Mesothelial cell of epicardium (in vitro differentiated cells): ENCODE data around the gene E2F7. TPM values are rescaled to one million over a fixed set of nuclear protein-coding genes. Genes with fewer than 3 reads are reported as not detected.

Experiments used
- DNase-seq, 2 experiments: peaks; one replicate each; pipeline ENCODE4 v3.0.0; 2021; ENCODE audit warnings: low spot score in 2 of 2; ENCODE audit not compliant: unreplicated experiment in 2 of 2
- H3K27ac Mint-ChIP-seq: 2 replicates; pipeline ENCODE4 v1.8.0; 2021; ENCODE audit warnings: mixed read lengths
- H3K27me3 Mint-ChIP-seq: 2 replicates; pipeline ENCODE4 v1.8.0; 2021; ENCODE audit warnings: low read depth, mixed read lengths
- H3K36me3 Mint-ChIP-seq: 2 replicates; pipeline ENCODE4 v1.8.0; 2021; ENCODE audit warnings: mixed read lengths
- H3K4me1 Mint-ChIP-seq: 2 replicates; pipeline ENCODE4 v1.8.0; 2021; ENCODE audit warnings: mixed read lengths
- H3K4me3 Mint-ChIP-seq: 2 replicates; pipeline ENCODE4 v1.8.0; 2021; ENCODE audit warnings: mild to moderate bottlenecking, moderate library complexity, mixed read lengths
- H3K9me3 Mint-ChIP-seq: 2 replicates; pipeline ENCODE4 v1.8.0; 2021; ENCODE audit warnings: mixed read lengths
- CTCF ChIP-seq: fragments of 200-600 bp; sonication (generic); IDR thresholded peaks from one replicate; pipeline ENCODE4 v1.5.0; 2021; ENCODE audit warnings: antibody characterized with exemption; ENCODE audit not compliant: unreplicated experiment
- total RNA-seq: library from RNA; stranded (reverse); gene quantifications from 3 replicates; pipeline ENCODE4 v1.2.1, GENCODE V29; 2021

The E2F7 gene
- total RNA-seq, 1 donor from 2014 or later: 7.7 TPM

GRCh38 chr12:77042833-77043232 lies 22.5 kb downstream of the E2F7 start:
- TF ChIP-seq CTCF: no peak
- H3K27ac Mint-ChIP-seq: no peak overlapping the region
- H3K4me3 Mint-ChIP-seq: no peak overlapping the region
- H3K9me3 Mint-ChIP-seq: peaks cover 16% of the 10 kb centered on the region
- DNase-seq: no peak
- H3K4me1 Mint-ChIP-seq: peaks cover 7% of the 10 kb centered on the region
- H3K36me3 Mint-ChIP-seq: peaks cover 33% of the 10 kb centered on the region
- no peaks in the 10 kb centered on the region for H3K27me3 Mint-ChIP-seq

- Mint-ChIP-seq H3K27me3 (no peaks in the 10 kb centered on the region), H3K9me3 (peaks cover 29% of the 10 kb centered on the region), H3K4me1 (peaks cover 5% of the 10 kb centered on the region), H3K36me3 (peaks cover 45% of the 10 kb centered on the region), H3K4me3 (no peak overlapping the region), H3K27ac (no peak overlapping the region)
- DNase-seq: no peak
- no peak for TF ChIP-seq CTCF
Observed at GRCh38 chr12:77040231-77040630, 25.1 kb downstream of the E2F7 start.

- Mint-ChIP-seq H3K4me3 (no peak overlapping the region), H3K4me1 (no peaks in the 10 kb centered on the region), H3K9me3 (peaks cover 29% of the 10 kb centered on the region), H3K27me3 (no peaks in the 10 kb centered on the region), H3K27ac (no peak overlapping the region), H3K36me3 (peaks cover 45% of the 10 kb centered on the region)
- DNase-seq: no peak
- no peak for TF ChIP-seq CTCF
Observed at GRCh38 chr12:77035226-77035625, 30.1 kb downstream of the E2F7 start.

- peaks cover 22% of the 10 kb centered on the region for H3K9me3 Mint-ChIP-seq
- no peaks in the 10 kb centered on the region for H3K4me1 Mint-ChIP-seq
- DNase-seq: no peak
- TF ChIP-seq CTCF: no peak
- no peak overlapping the region for H3K27ac Mint-ChIP-seq
- peaks cover 37% of the 10 kb centered on the region for H3K36me3 Mint-ChIP-seq
- no peaks in the 10 kb centered on the region for H3K27me3 Mint-ChIP-seq
- no peak overlapping the region for H3K4me3 Mint-ChIP-seq
Observed at GRCh38 chr12:77033658-77034536, 31.5 kb downstream of the E2F7 start.

- DNase-seq: no peak
- Mint-ChIP-seq H3K36me3 (peaks cover 26% of the 10 kb centered on the region), H3K27ac (no peak overlapping the region), H3K27me3 (no peaks in the 10 kb centered on the region), H3K4me3 (no peak overlapping the region), H3K9me3 (peaks cover 9% of the 10 kb centered on the region), H3K4me1 (no peaks in the 10 kb centered on the region)
- no peak for TF ChIP-seq CTCF
Observed at GRCh38 chr12:77032406-77032805, 33.0 kb downstream of the E2F7 start.
